Neutrophil (primary cell): ENCODE data around the gene ITPR2.
"Not testable (repeated sequence)": the region's sequence is repeated elsewhere in the genome, so short reads cannot be mapped to it uniquely, and the experiment has no call there.

ENCODE experiments used
- H3K27ac ChIP-seq: fragments of 200-600 bp; sonication (generic); 2 replicates; pipeline ENCODE4 v1.5.1; 2016; ENCODE audit warnings: mild to moderate bottlenecking, moderate library complexity
- H3K27me3 ChIP-seq: fragments of 200-600 bp; sonication (generic); 2 replicates; pipeline ENCODE4 v1.6.0; 2016; ENCODE audit warnings: mild to moderate bottlenecking
- H3K36me3 ChIP-seq: fragments of 200-600 bp; sonication (generic); 2 replicates; pipeline ENCODE4 v1.5.1; 2017
- H3K4me1 ChIP-seq, 2 experiments: fragments of 200-600 bp in 1 of 2; sonication (generic) in 1 of 2; 1 replicate in 1 of 2; 2 replicates in 1 of 2; pipeline versions ENCODE4 v1.5.1 to v1.6.1; 2013 to 2016; ENCODE audit warnings: low read depth in 1 of 2, low read length in 1 of 2, mild to moderate bottlenecking in 1 of 2, moderate library complexity in 1 of 2; ENCODE audit not compliant: control insufficient read depth in 1 of 2, insufficient read depth in 1 of 2
- H3K4me3 ChIP-seq, 2 experiments: fragments of 200-600 bp in 1 of 2; sonication (generic) in 1 of 2; 1 replicate in 1 of 2; 2 replicates in 1 of 2; pipeline ENCODE4 v1.5.1; 2013 to 2016; ENCODE audit warnings: low read depth in 1 of 2, low read length in 1 of 2, mild to moderate bottlenecking in 1 of 2, moderate library complexity in 1 of 2
- H3K9me3 ChIP-seq: fragments of 200-600 bp; sonication (generic); 2 replicates; pipeline ENCODE4 v1.5.1; 2016
- TF ChIP-seq, protein P1 (sequence below): fragments of 200-600 bp; sonication (generic); IDR thresholded peaks from 2 replicates; pipeline ENCODE4 v1.5.1; 2016; ENCODE audit warnings: antibody characterized with exemption

Gene ITPR2

DNA sequence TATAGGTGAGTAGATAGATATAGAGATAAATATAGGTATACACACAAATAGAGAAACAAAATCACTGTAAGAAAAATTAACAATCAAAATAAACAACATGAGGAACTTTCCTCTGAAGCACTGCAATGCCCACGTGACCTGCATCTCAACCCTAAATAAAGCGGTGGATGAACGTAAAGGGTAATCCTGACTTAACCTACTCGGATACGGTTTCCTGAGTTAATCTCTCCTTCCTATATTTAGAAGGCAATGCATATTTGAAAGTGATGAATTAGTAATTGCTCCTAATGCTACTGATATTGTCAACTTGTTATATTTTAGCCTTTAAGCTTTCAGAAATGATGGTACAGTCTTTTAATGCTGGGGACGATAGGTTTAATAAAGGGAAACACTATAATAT is 221.4 kb downstream of the ITPR2 start:
- Histone ChIP-seq H3K27me3 (no peaks in the 10 kb centered on the region), H3K4me1 (no peaks in the 10 kb centered on the region), H3K27ac (no peak overlapping the region), H3K36me3 (peaks cover 9% of the 10 kb centered on the region), H3K4me3 (no peak overlapping the region), H3K9me3 (no peaks in the 10 kb centered on the region)
- TF ChIP-seq, protein P1, sequence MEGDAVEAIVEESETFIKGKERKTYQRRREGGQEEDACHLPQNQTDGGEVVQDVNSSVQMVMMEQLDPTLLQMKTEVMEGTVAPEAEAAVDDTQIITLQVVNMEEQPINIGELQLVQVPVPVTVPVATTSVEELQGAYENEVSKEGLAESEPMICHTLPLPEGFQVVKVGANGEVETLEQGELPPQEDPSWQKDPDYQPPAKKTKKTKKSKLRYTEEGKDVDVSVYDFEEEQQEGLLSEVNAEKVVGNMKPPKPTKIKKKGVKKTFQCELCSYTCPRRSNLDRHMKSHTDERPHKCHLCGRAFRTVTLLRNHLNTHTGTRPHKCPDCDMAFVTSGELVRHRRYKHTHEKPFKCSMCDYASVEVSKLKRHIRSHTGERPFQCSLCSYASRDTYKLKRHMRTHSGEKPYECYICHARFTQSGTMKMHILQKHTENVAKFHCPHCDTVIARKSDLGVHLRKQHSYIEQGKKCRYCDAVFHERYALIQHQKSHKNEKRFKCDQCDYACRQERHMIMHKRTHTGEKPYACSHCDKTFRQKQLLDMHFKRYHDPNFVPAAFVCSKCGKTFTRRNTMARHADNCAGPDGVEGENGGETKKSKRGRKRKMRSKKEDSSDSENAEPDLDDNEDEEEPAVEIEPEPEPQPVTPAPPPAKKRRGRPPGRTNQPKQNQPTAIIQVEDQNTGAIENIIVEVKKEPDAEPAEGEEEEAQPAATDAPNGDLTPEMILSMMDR = no peak

DNA sequence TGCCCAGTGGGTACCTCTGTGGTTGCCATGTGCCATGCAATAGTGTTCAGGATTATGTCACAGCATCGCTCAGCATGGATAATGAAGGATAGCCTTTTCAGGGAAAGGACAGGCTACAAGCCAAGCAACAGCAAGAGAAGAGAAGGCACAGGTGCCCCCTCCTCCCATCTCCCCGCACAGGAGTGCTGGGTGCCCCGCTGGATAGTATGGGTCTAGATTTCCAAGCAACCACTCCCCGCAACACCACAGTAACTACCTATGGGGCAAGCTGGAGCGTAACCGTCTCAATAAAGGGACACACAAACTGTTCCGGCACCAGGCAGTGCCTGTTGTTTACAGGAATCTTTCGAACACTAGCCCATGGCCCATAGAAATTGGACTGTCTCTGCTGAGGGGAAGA is 222.2 kb downstream of the ITPR2 start:
- TF ChIP-seq, protein P1 = no peak
- no peak overlapping the region for H3K27ac ChIP-seq
- H3K9me3 ChIP-seq = no peaks in the 10 kb centered on the region
- no peak overlapping the region for H3K4me3 ChIP-seq
- H3K4me1 ChIP-seq = no peaks in the 10 kb centered on the region
- H3K36me3 ChIP-seq = peaks cover 9% of the 10 kb centered on the region
- no peaks in the 10 kb centered on the region for H3K27me3 ChIP-seq

DNA sequence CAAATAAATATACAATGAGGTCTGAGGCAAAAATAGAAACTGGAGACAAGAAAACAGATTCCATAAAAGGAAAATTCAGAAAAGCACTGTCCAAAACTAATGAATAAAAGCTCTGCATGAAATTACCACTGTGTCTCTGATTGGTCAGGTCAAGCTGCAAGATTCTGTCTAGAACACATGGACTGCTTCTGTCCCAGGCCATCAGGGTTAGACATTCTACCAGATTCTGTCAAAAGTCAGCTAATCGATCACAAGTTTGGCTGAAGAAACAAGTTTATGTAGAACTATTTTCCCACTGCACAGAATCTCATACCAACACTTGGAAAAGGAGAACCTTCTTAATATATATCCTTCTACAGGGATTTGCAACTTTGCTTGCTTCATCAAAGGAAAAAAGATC is 223.0 kb downstream of the ITPR2 start:
- TF ChIP-seq, protein P1 = no peak
- Histone ChIP-seq H3K27ac (no peak overlapping the region), H3K4me3 (no peak overlapping the region), H3K9me3 (no peaks in the 10 kb centered on the region), H3K27me3 (no peaks in the 10 kb centered on the region), H3K36me3 (peaks cover 9% of the 10 kb centered on the region), H3K4me1 (no peaks in the 10 kb centered on the region)

DNA sequence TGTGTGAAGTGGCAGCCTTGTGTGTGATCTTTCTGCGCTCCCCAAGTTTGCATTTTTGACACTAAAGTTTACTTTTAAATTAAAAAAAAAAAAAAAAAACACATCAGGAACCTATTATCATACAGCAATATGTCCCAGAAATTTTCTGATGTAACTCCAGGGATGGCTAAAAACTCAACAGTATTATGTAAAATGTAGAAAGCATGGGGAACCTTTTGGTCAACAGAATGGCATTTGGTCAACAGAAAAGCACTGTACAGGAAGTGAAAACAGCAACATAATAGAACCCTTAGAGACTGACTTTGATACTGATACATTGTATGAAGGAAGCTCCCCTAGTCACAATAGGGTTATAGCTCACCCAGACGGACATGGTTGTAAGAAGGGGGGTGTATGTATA is 224.3 kb downstream of the ITPR2 start:
- Histone ChIP-seq H3K4me3 (no peak overlapping the region), H3K27me3 (no peaks in the 10 kb centered on the region), H3K36me3 (peaks cover 9% of the 10 kb centered on the region), H3K9me3 (no peaks in the 10 kb centered on the region), H3K27ac (no peak overlapping the region), H3K4me1 (no peaks in the 10 kb centered on the region)
- TF ChIP-seq, protein P1 = no peak

DNA sequence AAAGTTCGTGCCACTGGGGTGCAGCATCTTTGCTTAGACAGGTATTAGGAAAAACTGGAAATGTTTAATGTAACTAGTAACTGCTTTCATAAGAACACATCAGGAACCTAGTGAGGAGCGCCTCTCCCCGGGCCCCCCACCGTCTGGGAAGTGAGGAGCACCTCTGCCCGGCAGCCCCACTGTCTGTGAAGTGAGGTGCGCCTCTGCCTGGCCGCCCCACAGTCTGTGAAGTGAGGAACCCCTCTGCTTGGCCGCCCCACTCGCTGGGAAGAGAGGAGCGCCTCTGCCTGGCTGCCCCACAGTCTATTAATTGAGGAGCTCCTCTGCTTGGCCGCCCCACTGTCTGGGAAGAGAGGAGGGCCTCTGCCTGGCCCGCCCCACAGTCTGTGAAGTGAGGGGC is 224.7 kb downstream of the ITPR2 start:
- H3K36me3 ChIP-seq = peaks cover 9% of the 10 kb centered on the region
- no peak overlapping the region for H3K27ac ChIP-seq
- no peaks in the 10 kb centered on the region for H3K27me3 ChIP-seq
- TF ChIP-seq, protein P1 = no peak
- no peak overlapping the region for H3K4me3 ChIP-seq
- no peaks in the 10 kb centered on the region for H3K9me3 ChIP-seq
- no peaks in the 10 kb centered on the region for H3K4me1 ChIP-seq

DNA sequence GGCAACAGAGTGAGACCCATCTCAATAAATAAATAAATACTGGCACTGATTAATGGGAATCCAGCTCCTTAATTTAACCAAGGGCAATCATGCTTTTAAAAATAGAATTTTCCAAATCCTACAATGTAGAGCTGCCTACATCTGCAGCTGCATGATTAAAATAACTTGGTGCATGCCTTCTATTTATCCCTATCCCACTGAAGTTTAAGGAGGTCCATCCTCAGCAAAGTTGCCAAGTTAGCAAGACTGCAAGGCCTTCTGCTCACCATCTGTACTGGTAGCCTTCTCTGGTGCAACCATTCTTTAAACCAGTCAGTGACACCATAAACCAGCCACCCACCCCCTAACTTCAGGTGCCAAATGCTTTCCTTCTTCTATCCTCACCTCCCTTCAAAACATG is 226.1 kb downstream of the ITPR2 start:
- Histone ChIP-seq H3K4me1 (no peaks in the 10 kb centered on the region), H3K4me3 (no peak overlapping the region), H3K9me3 (no peaks in the 10 kb centered on the region), H3K36me3 (peaks cover 6% of the 10 kb centered on the region), H3K27me3 (no peaks in the 10 kb centered on the region), H3K27ac (no peak overlapping the region)
- TF ChIP-seq, protein P1 = no peak

DNA sequence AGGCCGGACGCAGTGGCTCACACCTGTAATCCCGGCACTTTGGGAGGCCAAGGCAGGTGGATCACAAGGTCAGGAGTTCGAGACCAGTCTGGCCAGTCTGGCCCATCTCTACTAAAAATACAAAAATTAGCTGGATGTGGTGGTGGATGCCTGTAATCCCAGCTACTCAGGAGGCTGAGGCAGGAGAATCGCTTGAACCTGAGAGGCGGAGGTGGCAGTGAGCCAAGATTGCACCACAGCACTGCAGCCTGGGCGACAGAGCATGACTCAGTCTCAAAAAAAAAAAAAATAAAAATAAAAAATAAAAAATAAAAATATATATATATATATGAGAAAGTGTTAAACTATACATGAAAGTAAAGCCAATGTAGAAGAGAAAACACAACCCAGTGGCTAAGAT is 228.2 kb downstream of the ITPR2 start:
- not testable (repeated sequence) for H3K4me3 ChIP-seq, H3K27ac ChIP-seq, H3K4me1 ChIP-seq, H3K9me3 ChIP-seq, H3K27me3 ChIP-seq
- H3K36me3 ChIP-seq = peaks cover 10% of the 10 kb centered on the region
